Measurements from ENCODE around the gene WDR83. TPM values are rescaled to one million over a fixed set of nuclear protein-coding genes. Genes with fewer than 3 reads are reported as not detected.

Gene WDR83
- total RNA-seq, 2 experiments from 2014 or later = 17.5 to 23.2 TPM

- Mint-ChIP-seq H3K4me1 (ENCODE audit: low read depth) (peaks cover 15% of the 10 kb centered on the region), H3K27me3 (no peaks in the 10 kb centered on the region), H3K27ac (no peak overlapping the region), H3K9me3 (no peaks in the 10 kb centered on the region), H3K36me3 (ENCODE audit: low read depth) (peaks cover 50% of the 10 kb centered on the region), H3K4me3 (no peak overlapping the region)
- no peak for TF ChIP-seq CTCF (IDR thresholded peaks at IDR 0.05)
- ChIA-PET POLR2A (interaction anchor here (1.0 to 3.7 kb wide), 4 partner anchors 11 to 19 kb away, joined by 3 to 15 read pairs (median 6); partner anchors contain the start of gene FBXW9), CTCF (no interaction called here)
- intact Hi-C loops (cut with micrococcal nuclease) = no loop called here
- ATAC-seq (no peak), DNase-seq (no peak)
These were observed 48.5 kb downstream of the WDR83 start for GRCh38 chr19:12715102-12715501.

GRCh38 chr19:12715929-12716328 is 49.3 kb downstream of the WDR83 start:
- Mint-ChIP-seq H3K4me3 (no peak overlapping the region), H3K27ac (no peak overlapping the region), H3K4me1 (ENCODE audit: low read depth) (peaks cover 19% of the 10 kb centered on the region), H3K9me3 (no peaks in the 10 kb centered on the region), H3K36me3 (ENCODE audit: low read depth) (peaks cover 51% of the 10 kb centered on the region), H3K27me3 (no peaks in the 10 kb centered on the region)
- no peak for TF ChIP-seq CTCF (IDR thresholded peaks at IDR 0.05)
- intact Hi-C loops (cut with micrococcal nuclease) = no loop called here
- no peak for DNase-seq
- ChIA-PET POLR2A (interaction anchor here (0.6 to 3.7 kb wide), 4 partner anchors 12 to 50 kb away, joined by 3 to 15 read pairs (median 4); partner anchors contain the start of gene FBXW9), CTCF (interaction anchor here (1.1 to 2.9 kb wide), 3 partner anchors 42 to 50 kb away, joined by 5 to 18 read pairs (median 11); no protein-coding TSS in a partner anchor)
- no peak for ATAC-seq

- CTCF ChIA-PET = interaction anchor here (0.7 to 5.5 kb wide), 5 partner anchors 38 to 199 kb away, joined by 3 to 24 read pairs (median 3); partner anchors contain the start of gene SYCE2
- Mint-ChIP-seq H3K27ac (peak overlapping the region; percentile 65), H3K4me1 (ENCODE audit: low read depth) (peaks cover 30% of the 10 kb centered on the region), H3K9me3 (no peaks in the 10 kb centered on the region), H3K36me3 (ENCODE audit: low read depth) (peaks cover 49% of the 10 kb centered on the region), H3K27me3 (no peaks in the 10 kb centered on the region), H3K4me3 (peak overlapping the region; percentile 96)
- POLR2A ChIA-PET = interaction anchor here (0.7 to 9.0 kb wide), 6 partner anchors 11 to 72 kb away, joined by 3 to 160 read pairs (median 10); partner anchors contain the start of genes FBXW9, GET3 and TRIR
- no peak for TF ChIP-seq CTCF (IDR thresholded peaks at IDR 0.05)
- DNase-seq = no peak
- ATAC-seq = no peak
- intact Hi-C loops (cut with micrococcal nuclease) = no loop called here
These were observed 53.7 kb downstream of the WDR83 start for GRCh38 chr19:12720296-12720695.

- ChIA-PET POLR2A (interaction anchor here (0.7 to 9.0 kb wide), 8 partner anchors 9 to 211 kb away, joined by 3 to 160 read pairs (median 8); partner anchors contain the start of genes DHPS, FBXW9, GET3 and TRIR), CTCF (interaction anchor here (0.7 to 5.5 kb wide), 8 partner anchors 37 to 198 kb away, joined by 3 to 24 read pairs (median 4); partner anchors contain the start of gene SYCE2)
- peak overlapping the region; percentile 92 for H3K27ac Mint-ChIP-seq
- H3K9me3 Mint-ChIP-seq = no peaks in the 10 kb centered on the region
- intact Hi-C loops (cut with micrococcal nuclease) = no loop called here
- H3K27me3 Mint-ChIP-seq = no peaks in the 10 kb centered on the region
- DNase-seq (peak; percentile 38), ATAC-seq (no peak)
- H3K4me3 Mint-ChIP-seq = peak overlapping the region; percentile 96
- H3K36me3 Mint-ChIP-seq (ENCODE audit: low read depth) = peaks cover 45% of the 10 kb centered on the region
- no peak for TF ChIP-seq CTCF (IDR thresholded peaks at IDR 0.05)
- H3K4me1 Mint-ChIP-seq (ENCODE audit: low read depth) = peaks cover 30% of the 10 kb centered on the region
These were observed 54.4 kb downstream of the WDR83 start for GRCh38 chr19:12720851-12721655.
